Stimulated activated CD8-positive, alpha-beta memory T cell treated with anti-CD3 and anti-CD28 coated beads, Interleukin-4, amount 100 ng/mL, for 24 hours (primary cell): ENCODE measurements around the gene PCGF3.
A peak's percentile ranks its signal among the peaks of the same experiment; 100 is the strongest.

Experiments used
- DNase-seq: peaks from one replicate; pipeline ENCODE4 v3.0.0-alpha.2; 2020; ENCODE audit warnings: low read depth

Gene PCGF3

GRCh38 chr4:784401-785331 is 79.0 kb downstream of the PCGF3 start:
- no peak for DNase-seq

- DNase-seq = no peak
Measured at GRCh38 chr4:785332-786073, 79.9 kb downstream of the PCGF3 start.

- DNase-seq = no peak
Measured at GRCh38 chr4:786074-786741, 80.6 kb downstream of the PCGF3 start.

- DNase-seq = no peak
Measured at GRCh38 chr4:786861-787300, 81.2 kb downstream of the PCGF3 start.

GRCh38 chr4:787561-787981 is 81.9 kb downstream of the PCGF3 start:
- no peak for DNase-seq

- no peak for DNase-seq
Measured at GRCh38 chr4:788006-788635, 82.5 kb downstream of the PCGF3 start.

GRCh38 chr4:788636-789297 is 83.1 kb downstream of the PCGF3 start:
- DNase-seq = no peak

GRCh38 chr4:789571-790465 is 84.2 kb downstream of the PCGF3 start:
- DNase-seq = no peak

- no peak for DNase-seq
Measured at GRCh38 chr4:790466-790820, 84.8 kb downstream of the PCGF3 start.

- no peak for DNase-seq
Measured at GRCh38 chr4:791252-791897, 85.7 kb downstream of the PCGF3 start.

GRCh38 chr4:791898-792625 is 86.4 kb downstream of the PCGF3 start:
- DNase-seq = peak; percentile 26

GRCh38 chr4:792626-793092 is 87.0 kb downstream of the PCGF3 start:
- DNase-seq = no peak

- DNase-seq = no peak
Measured at GRCh38 chr4:793093-793861, 87.6 kb downstream of the PCGF3 start.

- no peak for DNase-seq
Measured at GRCh38 chr4:793941-794621, 88.4 kb downstream of the PCGF3 start.

GRCh38 chr4:794900-795725 is 89.5 kb downstream of the PCGF3 start:
- no peak for DNase-seq

GRCh38 chr4:795726-796119 is 90.1 kb downstream of the PCGF3 start:
- no peak for DNase-seq

GRCh38 chr4:796206-796605 is 90.6 kb downstream of the PCGF3 start:
- no peak for DNase-seq
